BJ (cell line): ENCODE measurements around the gene RIBC1. TPM values are rescaled to one million over a fixed set of nuclear protein-coding genes. Genes with fewer than 3 reads are reported as not detected.

ENCODE experiments used
- CTCF ChIA-PET: fragments of 350-600 bp; formaldehyde crosslinking; extraction: SDS; loops from one replicate; lab custom pipeline; 2021; ENCODE audit warnings: antibody characterized with exemption, inconsistent platforms; lab: Yijun Ruan, JAX
- POLR2A ChIA-PET: fragments of 300-600 bp; sonication (Branson Sonifier 250); formaldehyde crosslinking; extraction: SDS; loops from one replicate; lab custom pipeline; 2021; ENCODE audit warnings: antibody characterized with exemption; lab: Charles Lee
- DNase-seq: peaks from one replicate; pipeline ENCODE4 v3.0.0-alpha.2; 2011; ENCODE audit warnings: low read depth
- H3K27me3 ChIP-seq: 2 replicates; pipeline ENCODE4 v1.6.0; 2011; ENCODE audit warnings: low read length; ENCODE audit not compliant: control insufficient read depth, insufficient read depth
- H3K36me3 ChIP-seq: 2 replicates; pipeline ENCODE4 v1.5.1; 2011; ENCODE audit warnings: low read length; ENCODE audit not compliant: control insufficient read depth, insufficient read depth
- H3K4me3 ChIP-seq: 2 replicates; pipeline ENCODE4 v1.5.1; 2011; ENCODE audit warnings: low read depth, mild to moderate bottlenecking, control low read depth, low read length
- polyA plus RNA-seq: library from polyadenylated mRNA; depleted of rRNA; stranded (reverse); fragments of >200 nt; gene quantifications from 2 replicates; pipeline ENCODE4 v1.2.3, GENCODE V29; 2011
- TF ChIP-seq, protein P1 (sequence below): IDR thresholded peaks from 2 replicates; pipeline ENCODE4 v1.5.1; 2011; ENCODE audit warnings: low read depth, mild to moderate bottlenecking, control low read depth, inconsistent platforms, low read length, moderate library complexity; ENCODE audit not compliant: insufficient read depth

RIBC1 gene
- polyA plus RNA-seq, 1 experiment: not detected

DNA sequence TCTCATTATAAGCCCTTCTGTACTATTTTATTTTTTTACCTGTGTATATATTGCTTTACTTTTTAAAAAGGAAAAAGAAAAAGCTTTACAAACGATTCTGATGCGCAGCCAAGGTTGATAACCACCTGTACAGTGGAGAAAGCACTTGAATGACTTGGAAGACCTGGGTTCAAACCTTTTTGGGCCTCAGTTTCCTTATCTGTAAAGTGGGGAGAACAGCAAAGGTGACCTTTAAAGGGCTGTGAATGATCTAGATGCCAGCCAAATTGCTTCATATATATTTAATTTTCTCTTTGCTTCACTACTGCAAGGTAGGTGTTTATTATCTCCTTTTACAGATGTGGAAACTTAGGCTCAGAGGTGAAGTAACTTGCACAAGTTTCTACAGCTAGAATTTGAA, 45.2 kb upstream of the RIBC1 start:
- H3K36me3 ChIP-seq: peaks cover 2% of the 10 kb centered on the region
- TF ChIP-seq, protein P1, sequence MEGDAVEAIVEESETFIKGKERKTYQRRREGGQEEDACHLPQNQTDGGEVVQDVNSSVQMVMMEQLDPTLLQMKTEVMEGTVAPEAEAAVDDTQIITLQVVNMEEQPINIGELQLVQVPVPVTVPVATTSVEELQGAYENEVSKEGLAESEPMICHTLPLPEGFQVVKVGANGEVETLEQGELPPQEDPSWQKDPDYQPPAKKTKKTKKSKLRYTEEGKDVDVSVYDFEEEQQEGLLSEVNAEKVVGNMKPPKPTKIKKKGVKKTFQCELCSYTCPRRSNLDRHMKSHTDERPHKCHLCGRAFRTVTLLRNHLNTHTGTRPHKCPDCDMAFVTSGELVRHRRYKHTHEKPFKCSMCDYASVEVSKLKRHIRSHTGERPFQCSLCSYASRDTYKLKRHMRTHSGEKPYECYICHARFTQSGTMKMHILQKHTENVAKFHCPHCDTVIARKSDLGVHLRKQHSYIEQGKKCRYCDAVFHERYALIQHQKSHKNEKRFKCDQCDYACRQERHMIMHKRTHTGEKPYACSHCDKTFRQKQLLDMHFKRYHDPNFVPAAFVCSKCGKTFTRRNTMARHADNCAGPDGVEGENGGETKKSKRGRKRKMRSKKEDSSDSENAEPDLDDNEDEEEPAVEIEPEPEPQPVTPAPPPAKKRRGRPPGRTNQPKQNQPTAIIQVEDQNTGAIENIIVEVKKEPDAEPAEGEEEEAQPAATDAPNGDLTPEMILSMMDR: no peak
- no peaks in the 10 kb centered on the region for H3K27me3 ChIP-seq
- POLR2A ChIA-PET: no interaction called here
- no peak overlapping the region for H3K4me3 ChIP-seq
- CTCF ChIA-PET: no interaction called here
- DNase-seq: no peak

DNA sequence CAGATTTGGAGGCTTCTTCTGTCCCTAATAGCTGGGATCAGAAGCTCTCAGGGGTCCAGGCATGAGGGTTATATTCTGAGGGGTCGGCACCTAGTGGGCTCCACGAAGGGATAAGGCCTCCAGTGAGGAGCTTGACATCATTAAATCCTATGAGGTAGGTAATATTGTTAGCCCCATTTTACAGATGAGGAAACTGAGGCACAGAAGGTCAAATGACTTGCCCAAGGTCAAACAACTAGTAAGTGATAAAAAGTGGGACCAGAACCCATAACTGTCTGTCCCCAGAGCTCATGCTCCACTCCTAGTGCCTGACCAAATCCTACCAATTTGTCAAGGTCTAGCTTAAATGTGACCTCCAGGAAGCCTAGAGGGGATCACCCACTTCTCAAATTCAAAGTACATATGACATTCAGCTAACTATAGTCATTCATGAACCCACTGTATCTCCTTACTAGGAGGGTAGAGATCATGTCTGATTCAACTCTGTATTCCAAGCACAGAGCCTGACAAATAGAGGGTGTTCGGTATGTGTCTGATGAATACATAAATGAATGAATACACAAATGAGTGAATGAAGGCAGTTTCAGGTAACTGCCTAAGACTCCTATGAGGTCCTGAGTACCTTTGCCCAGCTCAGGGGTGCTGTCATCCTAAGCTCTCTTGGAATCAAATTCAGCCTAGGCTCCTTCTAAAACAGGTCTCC, 43.5 kb upstream of the RIBC1 start:
- peaks cover 2% of the 10 kb centered on the region for H3K36me3 ChIP-seq
- TF ChIP-seq, protein P1: no peak
- ChIA-PET CTCF (no interaction called here), POLR2A (no interaction called here)
- DNase-seq: no peak
- no peaks in the 10 kb centered on the region for H3K27me3 ChIP-seq
- H3K4me3 ChIP-seq: no peak overlapping the region

DNA sequence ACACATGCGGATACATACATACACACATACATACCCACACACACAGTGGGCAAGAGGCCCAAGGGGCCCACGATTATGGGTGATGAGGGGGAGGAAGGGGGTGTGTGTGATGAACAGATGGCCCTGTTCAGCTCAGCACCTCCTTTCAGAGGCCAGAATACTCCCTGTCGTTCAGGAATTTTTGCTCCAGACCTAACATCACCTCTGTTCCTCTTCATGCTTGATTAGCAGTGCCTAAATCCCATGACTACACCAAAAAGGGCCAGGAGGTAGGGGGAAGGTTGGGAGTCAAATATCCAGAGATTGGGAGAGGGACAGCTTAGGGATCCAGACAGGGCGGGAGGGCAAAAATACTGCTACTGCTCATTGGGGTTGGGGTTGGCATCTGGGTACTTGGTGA, 42.9 kb upstream of the RIBC1 start:
- H3K27me3 ChIP-seq: no peaks in the 10 kb centered on the region
- DNase-seq: no peak
- H3K4me3 ChIP-seq: no peak overlapping the region
- CTCF ChIA-PET: no interaction called here
- H3K36me3 ChIP-seq: peaks cover 2% of the 10 kb centered on the region
- TF ChIP-seq, protein P1: no peak
- POLR2A ChIA-PET: no interaction called here

DNA sequence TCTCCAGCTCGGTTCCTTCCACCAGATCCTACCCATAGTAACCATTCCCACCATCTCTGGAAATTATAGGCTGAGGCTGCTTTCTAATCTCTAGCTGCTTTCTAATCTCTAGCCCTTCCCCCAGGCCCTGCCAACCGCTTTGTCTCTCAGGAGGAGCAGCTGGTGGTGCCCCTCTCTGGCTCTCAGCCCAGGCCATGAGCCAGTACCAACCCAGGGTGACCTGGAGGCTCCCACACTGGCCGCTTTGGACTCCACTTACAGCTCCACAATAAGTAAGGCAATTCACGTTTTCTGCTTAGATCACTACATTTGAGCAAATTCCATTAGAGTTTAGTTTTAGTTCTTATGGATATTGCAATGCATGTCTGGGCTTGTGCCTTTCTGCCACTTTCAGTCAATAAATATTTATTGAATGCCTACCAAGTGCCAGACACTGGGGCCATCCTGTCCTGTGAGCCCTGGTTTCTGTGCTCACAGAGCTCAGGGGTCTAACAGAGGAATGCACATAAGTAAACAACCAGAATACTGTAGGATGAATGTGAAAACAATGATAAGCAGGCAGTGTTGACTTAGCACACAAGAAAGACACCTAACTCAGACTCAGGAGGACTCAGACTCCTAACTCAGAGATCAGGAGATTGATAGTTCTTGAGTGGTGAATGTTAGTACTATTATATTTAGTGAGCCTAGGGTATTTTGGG, 39.1 kb upstream of the RIBC1 start:
- no peak overlapping the region for H3K4me3 ChIP-seq
- POLR2A ChIA-PET: no interaction called here
- peaks cover 2% of the 10 kb centered on the region for H3K36me3 ChIP-seq
- TF ChIP-seq, protein P1: no peak
- DNase-seq: no peak
- CTCF ChIA-PET: interaction anchor here (0.7 to 0.9 kb wide), 2 partner anchors 16 to 62 kb away, joined by 4 to 5 read pairs; no protein-coding TSS in a partner anchor
- H3K27me3 ChIP-seq: no peaks in the 10 kb centered on the region

DNA sequence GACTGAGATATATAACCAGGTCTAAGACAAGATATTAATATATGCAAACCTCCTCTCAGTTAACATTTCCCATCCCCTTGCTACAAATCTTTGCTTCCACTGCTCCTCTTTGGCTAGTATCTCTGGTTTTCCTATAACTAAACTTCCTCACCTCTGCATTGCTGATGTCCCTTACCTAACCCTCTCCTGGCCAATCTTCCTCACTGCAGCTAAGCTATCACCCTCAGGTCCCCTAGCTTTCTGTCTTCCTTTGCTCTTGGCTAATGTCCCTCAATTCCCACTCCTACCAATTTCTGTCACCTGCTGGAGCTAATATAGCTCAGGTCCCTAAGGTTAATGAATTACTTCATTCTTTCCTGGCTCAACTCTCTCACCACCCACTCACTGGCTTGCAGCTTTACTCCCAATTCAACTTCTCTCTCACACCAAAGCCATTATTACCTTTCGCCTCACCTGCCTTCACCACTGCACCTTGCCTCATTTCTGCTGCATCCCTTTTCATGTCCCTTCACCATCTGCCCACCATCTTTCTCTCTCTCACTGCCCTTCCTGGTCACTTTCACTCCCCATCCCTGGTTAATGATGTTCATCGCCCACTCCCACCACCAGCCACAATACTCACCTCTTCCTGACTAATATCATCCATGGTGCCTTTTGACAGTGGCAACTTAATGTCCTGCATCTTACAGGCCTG, 26.9 kb upstream of the RIBC1 start:
- ChIA-PET CTCF (interaction anchor here (0.5 to 1.5 kb wide), 2 partner anchors 83 to 113 kb away, joined by 4 read pairs; no protein-coding TSS in a partner anchor), POLR2A (no interaction called here)
- Histone ChIP-seq H3K27me3 (no peaks in the 10 kb centered on the region), H3K4me3 (no peak overlapping the region), H3K36me3 (peaks cover 2% of the 10 kb centered on the region)
- DNase-seq: no peak
- TF ChIP-seq, protein P1: no peak
